CD4-positive, alpha-beta memory T cell (primary cell): ENCODE data around the gene NIT2. TPM values are rescaled to one million over a fixed set of nuclear protein-coding genes. Genes with fewer than 3 reads are reported as not detected.

Source experiments
- CTCF ChIA-PET: fragments of 350-600 bp; sonication (Branson Sonifier 250); formaldehyde crosslinking; loops from one replicate; lab custom pipeline; 2021; ENCODE audit warnings: inconsistent platforms; ENCODE audit not compliant: partially characterized antibody; lab: Charles Lee
- POLR2A ChIA-PET: fragments of 350-600 bp; sonication (Branson Sonifier 250); formaldehyde crosslinking; loops from one replicate; lab custom pipeline; 2021; ENCODE audit not compliant: partially characterized antibody; lab: Charles Lee
- DNase-seq, 5 donors: peaks; one replicate each; pipeline versions ENCODE4 v3.0.0 to v3.0.0-alpha.2; 2020 to 2022; ENCODE audit warnings: mixed read lengths in 1 of 5
- H3K27ac ChIP-seq: one replicate; pipeline ENCODE4 v1.7.0; 2013; ENCODE audit warnings: low read depth, low read length
- H3K27me3 ChIP-seq: 2 replicates; pipeline ENCODE4 v1.7.0; 2013; ENCODE audit warnings: mild to moderate bottlenecking, low read length, moderate library complexity; ENCODE audit not compliant: insufficient read depth
- H3K36me3 ChIP-seq: 2 replicates; pipeline ENCODE4 v1.7.0; 2013; ENCODE audit warnings: mild to moderate bottlenecking, low read length, moderate library complexity; ENCODE audit not compliant: insufficient read depth
- H3K4me1 ChIP-seq: 2 replicates; pipeline ENCODE4 v1.7.0; 2013; ENCODE audit warnings: mild to moderate bottlenecking, low read length, moderate library complexity; ENCODE audit not compliant: insufficient read depth
- H3K4me3 ChIP-seq, 2 donors: one replicate each; pipeline ENCODE4 v1.7.0; 2013; ENCODE audit warnings: low read length in 2 of 2, mild to moderate bottlenecking in 1 of 2
- H3K9me3 ChIP-seq, 2 donors: one replicate each; pipeline ENCODE4 v1.7.0; 2013; ENCODE audit warnings: low read length in 2 of 2, control low read depth in 1 of 2; ENCODE audit not compliant: control insufficient read depth in 1 of 2
- H3K27ac Mint-ChIP-seq, 7 donors: one replicate each; pipeline ENCODE4 v1.8.0; 2020 to 2021; ENCODE audit warnings: mixed read lengths in 7 of 7, mild to moderate bottlenecking in 6 of 7, inconsistent platforms in 3 of 7, moderate library complexity in 3 of 7
- H3K27me3 Mint-ChIP-seq, 2 donors: one replicate each; pipeline ENCODE4 v1.8.0; 2020 to 2021; ENCODE audit warnings: mixed read lengths in 2 of 2
- H3K36me3 Mint-ChIP-seq, 2 donors: one replicate each; pipeline ENCODE4 v1.8.0; 2020 to 2021; ENCODE audit warnings: mixed read lengths in 2 of 2, inconsistent platforms in 1 of 2, mild to moderate bottlenecking in 1 of 2
- H3K4me1 Mint-ChIP-seq, 4 donors: one replicate each; pipeline ENCODE4 v1.8.0; 2020 to 2021; ENCODE audit warnings: mixed read lengths in 4 of 4, mild to moderate bottlenecking in 1 of 4
- H3K4me3 Mint-ChIP-seq, 8 donors: one replicate each; pipeline ENCODE4 v1.8.0; 2020 to 2021; ENCODE audit warnings: mixed read lengths in 8 of 8, mild to moderate bottlenecking in 7 of 8, moderate library complexity in 6 of 8, inconsistent platforms in 3 of 8
- H3K9me3 Mint-ChIP-seq, 8 donors: one replicate each; pipeline ENCODE4 v1.8.0; 2020 to 2021; ENCODE audit warnings: mixed read lengths in 8 of 8, mild to moderate bottlenecking in 5 of 8, inconsistent platforms in 3 of 8, moderate library complexity in 1 of 8
- intact Hi-C: fragments of 100-400 bp; cut with micrococcal nuclease; formaldehyde crosslinking; loops from one replicate; pipeline ENCODE4 v1.15.1; 2023
- polyA plus RNA-seq, 2 donors: library from polyadenylated mRNA; unstranded; fragments of 300-500 nt; fragmentation: Illumina TruSeq; gene quantifications; one replicate each; pipeline ENCODE4 v1.2.3, GENCODE V29; 2021
- total RNA-seq, 2 experiments: library from RNA; stranded (reverse); gene quantifications; one replicate each; pipeline ENCODE4 v1.2.3, GENCODE V29; 2021

Gene NIT2
- total and polyA plus RNA-seq, 4 experiments from 2014 or later = 30.5 to 45.9 (median 34.3) TPM

GRCh38 chr3:100384733-100385525 lies 50.4 kb downstream of the NIT2 start:
- POLR2A ChIA-PET = interaction anchor here (0.5 to 1.0 kb wide), 2 partner anchors 16 to 607 kb away, joined by 3 read pairs; partner anchors contain the start of gene TOMM70
- peak overlapping the region in 2 of 7 donors; percentile 7 to 42 for H3K27ac Mint-ChIP-seq
- Histone ChIP-seq H3K4me1 (no peaks in the 10 kb centered on the region), H3K36me3 (peaks cover 19% of the 10 kb centered on the region), H3K27me3 (no peaks in the 10 kb centered on the region), H3K27ac (no peak overlapping the region), H3K4me3 (no peak overlapping the region), H3K9me3 (no peaks in the 10 kb centered on the region)
- H3K36me3 Mint-ChIP-seq = peaks cover 43 to 59% of the 10 kb centered on the region in 2 donors
- CTCF ChIA-PET = no interaction called here
- DNase-seq = no peak
- peaks cover 0 to 14% (median 0%) of the 10 kb centered on the region in 8 donors for H3K9me3 Mint-ChIP-seq
- no peaks in the 10 kb centered on the region for H3K27me3 Mint-ChIP-seq
- intact Hi-C loops = no loop called here
- H3K4me1 Mint-ChIP-seq = peaks cover 6 to 15% (median 11%) of the 10 kb centered on the region in 4 donors
- H3K4me3 Mint-ChIP-seq = no peak overlapping the region

- ChIA-PET POLR2A (no interaction called here), CTCF (interaction anchor here (1.1 to 1.4 kb wide), 4 partner anchors 11 to 18 kb away, joined by 3 to 6 read pairs (median 4); partner anchors contain the start of genes LNP1 and TOMM70)
- intact Hi-C loops = no loop called here
- no peak overlapping the region for H3K27ac ChIP-seq
- Mint-ChIP-seq H3K36me3 (peaks cover 33 to 46% of the 10 kb centered on the region in 2 donors), H3K4me1 (peaks cover 6 to 15% (median 11%) of the 10 kb centered on the region in 4 donors), H3K27me3 (no peaks in the 10 kb centered on the region), H3K9me3 (peaks cover 0 to 14% (median 0%) of the 10 kb centered on the region in 8 donors), H3K4me3 (no peak overlapping the region), H3K27ac (peak overlapping the region in 1 of 7 donors; percentile 0)
- peaks cover 6% of the 10 kb centered on the region for H3K36me3 ChIP-seq
- H3K27me3 ChIP-seq = no peaks in the 10 kb centered on the region
- H3K4me1 ChIP-seq = no peaks in the 10 kb centered on the region
- no peaks in the 10 kb centered on the region for H3K9me3 ChIP-seq
- no peak overlapping the region for H3K4me3 ChIP-seq
- no peak for DNase-seq
Observed at GRCh38 chr3:100386437-100387074, 52.0 kb downstream of the NIT2 start.

- Histone ChIP-seq H3K27ac (no peak overlapping the region), H3K9me3 (no peaks in the 10 kb centered on the region), H3K4me3 (no peak overlapping the region), H3K27me3 (no peaks in the 10 kb centered on the region), H3K36me3 (peaks cover 6% of the 10 kb centered on the region), H3K4me1 (no peaks in the 10 kb centered on the region)
- Mint-ChIP-seq H3K4me3 (no peak overlapping the region), H3K36me3 (peaks cover 27 to 38% of the 10 kb centered on the region in 2 donors), H3K27me3 (no peaks in the 10 kb centered on the region), H3K27ac (no peak overlapping the region), H3K4me1 (peaks cover 16 to 33% (median 24%) of the 10 kb centered on the region in 4 donors), H3K9me3 (peaks cover 0 to 14% (median 0%) of the 10 kb centered on the region in 8 donors)
- intact Hi-C loops = no loop called here
- DNase-seq = no peak
- CTCF ChIA-PET = no interaction called here
- POLR2A ChIA-PET = no interaction called here
Observed at GRCh38 chr3:100389025-100389424, 54.5 kb downstream of the NIT2 start.

- H3K36me3 ChIP-seq = no peaks in the 10 kb centered on the region
- no peak overlapping the region for H3K27ac ChIP-seq
- no peaks in the 10 kb centered on the region for H3K27me3 ChIP-seq
- H3K27ac Mint-ChIP-seq = peak overlapping the region in 1 of 7 donors; percentile 12
- no peaks in the 10 kb centered on the region for H3K27me3 Mint-ChIP-seq
- H3K4me3 ChIP-seq = no peak overlapping the region
- POLR2A ChIA-PET = interaction anchor here (0.7 kb wide), 1 partner anchor 14 kb away, joined by 4 read pairs; no protein-coding TSS in a partner anchor
- intact Hi-C loops = no loop called here
- H3K36me3 Mint-ChIP-seq = peaks cover 0 to 14% of the 10 kb centered on the region in 2 donors
- no peaks in the 10 kb centered on the region for H3K9me3 Mint-ChIP-seq
- H3K9me3 ChIP-seq = no peaks in the 10 kb centered on the region
- peaks cover 39 to 69% (median 49%) of the 10 kb centered on the region in 4 donors for H3K4me1 Mint-ChIP-seq
- CTCF ChIA-PET = no interaction called here
- DNase-seq = no peak
- peaks cover 39% of the 10 kb centered on the region for H3K4me1 ChIP-seq
- H3K4me3 Mint-ChIP-seq = peak overlapping the region in 1 of 8 donors; percentile 55
Observed at GRCh38 chr3:100395679-100396431, 61.3 kb downstream of the NIT2 start.

DNA sequence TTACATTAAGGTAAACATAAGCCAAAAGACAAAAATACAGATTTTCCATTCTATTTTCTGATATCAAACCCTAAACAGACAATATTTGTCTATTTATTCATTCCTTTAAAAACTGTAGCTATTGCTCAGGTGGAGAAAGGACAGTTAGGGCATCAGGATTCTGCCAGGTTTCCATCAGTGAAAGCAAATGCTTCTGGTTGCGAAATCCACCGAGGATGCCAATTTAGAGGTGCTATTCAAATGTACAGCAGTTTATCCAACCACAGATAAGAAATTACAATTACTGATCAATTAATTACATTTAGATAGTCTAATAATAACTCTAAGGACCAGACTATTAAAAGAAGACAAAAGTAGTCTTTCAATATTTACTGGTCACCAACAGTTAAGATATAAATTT lies 62.4 kb downstream of the NIT2 start:
- Mint-ChIP-seq H3K27me3 (no peaks in the 10 kb centered on the region), H3K4me1 (peaks cover 38 to 79% (median 54%) of the 10 kb centered on the region in 4 donors), H3K4me3 (peak overlapping the region in 2 of 8 donors; percentile 20 to 71), H3K9me3 (no peaks in the 10 kb centered on the region), H3K36me3 (peaks cover 0 to 23% of the 10 kb centered on the region in 2 donors), H3K27ac (peak overlapping the region in 1 of 7 donors; percentile 26)
- Histone ChIP-seq H3K27me3 (no peaks in the 10 kb centered on the region), H3K4me1 (peaks cover 40% of the 10 kb centered on the region), H3K27ac (no peak overlapping the region), H3K4me3 (no peak overlapping the region), H3K9me3 (no peaks in the 10 kb centered on the region), H3K36me3 (no peaks in the 10 kb centered on the region)
- DNase-seq = no peak
- intact Hi-C loops = no loop called here
- POLR2A ChIA-PET = no interaction called here
- CTCF ChIA-PET = no interaction called here

- Histone ChIP-seq H3K4me1 (peaks cover 60% of the 10 kb centered on the region), H3K4me3 (peak overlapping the region; percentile 83 to 98), H3K27me3 (no peaks in the 10 kb centered on the region), H3K27ac (no peak overlapping the region), H3K9me3 (no peaks in the 10 kb centered on the region), H3K36me3 (no peaks in the 10 kb centered on the region)
- Mint-ChIP-seq H3K36me3 (peaks cover 0 to 17% of the 10 kb centered on the region in 2 donors), H3K27ac (peak overlapping the region; percentile 65 to 95 (median 87)), H3K4me3 (peak overlapping the region; percentile 96 to 99 (median 97)), H3K9me3 (no peaks in the 10 kb centered on the region), H3K4me1 (peaks cover 35 to 80% (median 58%) of the 10 kb centered on the region in 4 donors), H3K27me3 (no peaks in the 10 kb centered on the region)
- POLR2A ChIA-PET = interaction anchor here (0.7 to 2.8 kb wide), 3 partner anchors 93 to 1277 kb away, joined by 3 to 12 read pairs (median 5); partner anchors contain the start of genes TBC1D23, TMEM45A and ZBTB11
- no peak for DNase-seq
- intact Hi-C loops = loop anchor here (2.0 kb wide), 4 partner anchors 93 to 1277 kb away; partner anchors contain the start of genes CMSS1, TMEM45A and ZBTB11
- CTCF ChIA-PET = interaction anchor here (1.4 kb wide), 1 partner anchor 12 kb away, joined by 6 read pairs; no protein-coding TSS in a partner anchor
Observed at GRCh38 chr3:100399341-100400071, 64.9 kb downstream of the NIT2 start.
